HG03066 (cell line): ENCODE results near the gene PLA2G6.
A peak's percentile ranks its signal among the peaks of the same experiment; 100 is the strongest.

Experiments
- ATAC-seq: cut with Tn5 transposase; IDR thresholded peaks from one replicate; pipeline ENCODE4 v1.9.1; 2021; ENCODE audit warnings: low read depth; ENCODE audit not compliant: unreplicated experiment

The PLA2G6 gene

GRCh38 chr22:38214302-38215056 lies 32.8 kb upstream of the PLA2G6 start:
- no peak for ATAC-seq

- no peak for ATAC-seq
Measured at GRCh38 chr22:38213990-38214301, 32.3 kb upstream of the PLA2G6 start.

GRCh38 chr22:38213319-38213989 lies 31.8 kb upstream of the PLA2G6 start:
- ATAC-seq = no peak

GRCh38 chr22:38212442-38212841 lies 30.8 kb upstream of the PLA2G6 start:
- no peak for ATAC-seq

- ATAC-seq = no peak
Measured at GRCh38 chr22:38211556-38211955, 29.9 kb upstream of the PLA2G6 start.

- no peak for ATAC-seq
Measured at GRCh38 chr22:38208551-38208968, 26.9 kb upstream of the PLA2G6 start.

GRCh38 chr22:38207898-38208432 lies 26.3 kb upstream of the PLA2G6 start:
- no peak for ATAC-seq

GRCh38 chr22:38205261-38206128 lies 23.9 kb upstream of the PLA2G6 start:
- no peak for ATAC-seq

- no peak for ATAC-seq
Measured at GRCh38 chr22:38204784-38205183, 23.2 kb upstream of the PLA2G6 start.

- no peak for ATAC-seq
Measured at GRCh38 chr22:38203855-38204514, 22.4 kb upstream of the PLA2G6 start.

GRCh38 chr22:38203090-38203810 lies 21.6 kb upstream of the PLA2G6 start:
- ATAC-seq = no peak

GRCh38 chr22:38202437-38203089 lies 20.9 kb upstream of the PLA2G6 start:
- peak; percentile 26 for ATAC-seq

GRCh38 chr22:38201711-38202436 lies 20.2 kb upstream of the PLA2G6 start, which contains the start of gene MAFF:
Gene MAFF (plus strand): TSS chr22:38201994. CDS start chr22:38213854, 11,860 bp downstream.
- ATAC-seq = peak; percentile 43

GRCh38 chr22:38201371-38201710 lies 19.7 kb upstream of the PLA2G6 start:
- ATAC-seq = no peak

- ATAC-seq = no peak
Measured at GRCh38 chr22:38199826-38200559, 18.4 kb upstream of the PLA2G6 start.

- ATAC-seq = no peak
Measured at GRCh38 chr22:38196791-38197419, 15.3 kb upstream of the PLA2G6 start.

- no peak for ATAC-seq
Measured at GRCh38 chr22:38193580-38193979, 11.9 kb upstream of the PLA2G6 start.

- ATAC-seq = no peak
Measured at GRCh38 chr22:38192475-38192863, 10.8 kb upstream of the PLA2G6 start.
